ENCODE results near the gene RMND5B.
A peak's percentile ranks its signal among the peaks of the same experiment; 100 is the strongest.
"Not testable (repeated sequence)": the region's sequence is repeated elsewhere in the genome, so short reads cannot be mapped to it uniquely, and the experiment has no call there.

Gene RMND5B

GRCh38 chr5:178130576-178131445 lies at the start of gene RMND5B:
Gene RMND5B (plus strand): TSS chr5:178131014. CDS start chr5:178138120, 7,106 bp downstream.
- peak; percentile 44 to 63 for DNase-seq (ENCODE audit: low read depth in 2 of 2)

GRCh38 chr5:178081571-178082243 lies 49.1 kb upstream of the RMND5B start:
- no peak for DNase-seq (ENCODE audit: low read depth in 2 of 2)

GRCh38 chr5:178083922-178084321 lies 46.9 kb upstream of the RMND5B start:
- no peak for DNase-seq (ENCODE audit: low read depth in 2 of 2)

GRCh38 chr5:178085316-178085715 lies 45.5 kb upstream of the RMND5B start:
- no peak for DNase-seq (ENCODE audit: low read depth in 2 of 2)

GRCh38 chr5:178086266-178086665 lies 44.5 kb upstream of the RMND5B start:
- no peak for DNase-seq (ENCODE audit: low read depth in 2 of 2)

- DNase-seq (ENCODE audit: low read depth in 2 of 2): not testable (repeated sequence)
These were observed 43.6 kb upstream of the RMND5B start for GRCh38 chr5:178087199-178087598.

GRCh38 chr5:178090856-178091255 lies 40.0 kb upstream of the RMND5B start:
- DNase-seq (ENCODE audit: low read depth in 2 of 2): no peak

GRCh38 chr5:178093134-178093533 lies 37.7 kb upstream of the RMND5B start:
- no peak for DNase-seq (ENCODE audit: low read depth in 2 of 2)

- DNase-seq (ENCODE audit: low read depth in 2 of 2): no peak
These were observed 36.5 kb upstream of the RMND5B start for GRCh38 chr5:178094345-178094744.

GRCh38 chr5:178098685-178099084 lies 32.1 kb upstream of the RMND5B start:
- DNase-seq (ENCODE audit: low read depth in 2 of 2): no peak

GRCh38 chr5:178103612-178104011 lies 27.2 kb upstream of the RMND5B start:
- DNase-seq (ENCODE audit: low read depth in 2 of 2): no peak

- no peak for DNase-seq (ENCODE audit: low read depth in 2 of 2)
These were observed 26.3 kb upstream of the RMND5B start for GRCh38 chr5:178104492-178104891.

- DNase-seq (ENCODE audit: low read depth in 2 of 2): no peak
These were observed 24.7 kb upstream of the RMND5B start for GRCh38 chr5:178106086-178106485.

GRCh38 chr5:178106556-178107239 lies 24.1 kb upstream of the RMND5B start:
- no peak for DNase-seq (ENCODE audit: low read depth in 2 of 2)

- DNase-seq (ENCODE audit: low read depth in 2 of 2): no peak
These were observed 23.0 kb upstream of the RMND5B start for GRCh38 chr5:178107756-178108310.

- DNase-seq (ENCODE audit: low read depth in 2 of 2): no peak
These were observed 22.4 kb upstream of the RMND5B start for GRCh38 chr5:178108446-178108845.

- DNase-seq (ENCODE audit: low read depth in 2 of 2): no peak
These were observed 21.8 kb upstream of the RMND5B start for GRCh38 chr5:178108966-178109365.

- no peak for DNase-seq (ENCODE audit: low read depth in 2 of 2)
These were observed 20.3 kb upstream of the RMND5B start for GRCh38 chr5:178110511-178110910.

GRCh38 chr5:178111925-178112324 lies 18.9 kb upstream of the RMND5B start:
- DNase-seq (ENCODE audit: low read depth in 2 of 2): no peak

- DNase-seq (ENCODE audit: low read depth in 2 of 2): no peak
These were observed 18.3 kb upstream of the RMND5B start for GRCh38 chr5:178112545-178112944.

GRCh38 chr5:178113141-178113787 lies 17.6 kb upstream of the RMND5B start, which contains the start of gene N4BP3:
Gene N4BP3 (plus strand): TSS chr5:178113532. CDS start chr5:178119584, 6,052 bp downstream.
- peak; percentile 64 to 70 for DNase-seq (ENCODE audit: low read depth in 2 of 2)

Data from stimulated activated CD8-positive, alpha-beta memory T cell treated with anti-CD3 and anti-CD28 coated beads, Interleukin-2, amount 100 ng/mL, for 1 hour (primary cell).